Mesothelial cell of epicardium (in vitro differentiated cells): ENCODE results near the gene OR4A47. TPM values are rescaled to one million over a fixed set of nuclear protein-coding genes. Genes with fewer than 3 reads are reported as not detected.
"Not testable (repeated sequence)": the region's sequence is repeated elsewhere in the genome, so short reads cannot be mapped to it uniquely, and the experiment has no call there.

ENCODE experiments used
- DNase-seq, 2 experiments: peaks; one replicate each; pipeline ENCODE4 v3.0.0; 2021; ENCODE audit warnings: low spot score in 2 of 2; ENCODE audit not compliant: unreplicated experiment in 2 of 2
- H3K27ac Mint-ChIP-seq: 2 replicates; pipeline ENCODE4 v1.8.0; 2021; ENCODE audit warnings: mixed read lengths
- H3K27me3 Mint-ChIP-seq: 2 replicates; pipeline ENCODE4 v1.8.0; 2021; ENCODE audit warnings: low read depth, mixed read lengths
- H3K36me3 Mint-ChIP-seq: 2 replicates; pipeline ENCODE4 v1.8.0; 2021; ENCODE audit warnings: mixed read lengths
- H3K4me1 Mint-ChIP-seq: 2 replicates; pipeline ENCODE4 v1.8.0; 2021; ENCODE audit warnings: mixed read lengths
- H3K4me3 Mint-ChIP-seq: 2 replicates; pipeline ENCODE4 v1.8.0; 2021; ENCODE audit warnings: mild to moderate bottlenecking, moderate library complexity, mixed read lengths
- H3K9me3 Mint-ChIP-seq: 2 replicates; pipeline ENCODE4 v1.8.0; 2021; ENCODE audit warnings: mixed read lengths
- total RNA-seq: library from RNA; stranded (reverse); gene quantifications from 3 replicates; pipeline ENCODE4 v1.2.1, GENCODE V29; 2021
- TF ChIP-seq, protein P1 (sequence below): fragments of 200-600 bp; sonication (generic); IDR thresholded peaks from one replicate; pipeline ENCODE4 v1.5.0; 2021; ENCODE audit warnings: antibody characterized with exemption; ENCODE audit not compliant: unreplicated experiment

Gene OR4A47, protein sequence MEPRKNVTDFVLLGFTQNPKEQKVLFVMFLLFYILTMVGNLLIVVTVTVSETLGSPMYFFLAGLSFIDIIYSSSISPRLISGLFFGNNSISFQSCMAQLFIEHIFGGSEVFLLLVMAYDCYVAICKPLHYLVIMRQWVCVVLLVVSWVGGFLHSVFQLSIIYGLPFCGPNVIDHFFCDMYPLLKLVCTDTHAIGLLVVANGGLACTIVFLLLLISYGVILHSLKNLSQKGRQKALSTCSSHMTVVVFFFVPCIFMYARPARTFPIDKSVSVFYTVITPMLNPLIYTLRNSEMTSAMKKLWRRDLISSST
- not detected in 3 replicates for total RNA-seq

DNA sequence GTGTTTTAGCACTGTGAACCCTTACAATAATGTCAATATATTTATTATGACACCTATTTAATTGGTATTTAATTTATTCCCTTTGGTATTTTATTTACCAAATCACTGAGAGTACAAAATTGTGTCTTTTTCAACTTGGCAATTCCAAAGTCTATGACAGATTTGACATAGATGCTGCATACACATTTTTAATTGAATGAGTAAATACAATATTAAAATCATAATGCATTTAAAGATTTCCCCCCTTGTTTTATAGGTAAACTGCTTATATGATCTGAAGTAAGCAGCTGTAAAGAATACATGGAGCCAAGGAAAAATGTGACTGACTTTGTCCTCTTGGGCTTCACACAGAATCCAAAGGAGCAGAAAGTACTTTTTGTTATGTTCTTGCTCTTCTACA, at the start of gene OR4A47:
TSS of gene OR4A47 (plus strand) at position 301 of the 400 bp plus-strand sequence. CDS start at position 301, 0 bp downstream.
- not testable (repeated sequence) for H3K27me3 Mint-ChIP-seq, DNase-seq, H3K4me1 Mint-ChIP-seq, H3K27ac Mint-ChIP-seq, H3K36me3 Mint-ChIP-seq, H3K4me3 Mint-ChIP-seq
- peaks cover 78% of the 10 kb centered on the region for H3K9me3 Mint-ChIP-seq

DNA sequence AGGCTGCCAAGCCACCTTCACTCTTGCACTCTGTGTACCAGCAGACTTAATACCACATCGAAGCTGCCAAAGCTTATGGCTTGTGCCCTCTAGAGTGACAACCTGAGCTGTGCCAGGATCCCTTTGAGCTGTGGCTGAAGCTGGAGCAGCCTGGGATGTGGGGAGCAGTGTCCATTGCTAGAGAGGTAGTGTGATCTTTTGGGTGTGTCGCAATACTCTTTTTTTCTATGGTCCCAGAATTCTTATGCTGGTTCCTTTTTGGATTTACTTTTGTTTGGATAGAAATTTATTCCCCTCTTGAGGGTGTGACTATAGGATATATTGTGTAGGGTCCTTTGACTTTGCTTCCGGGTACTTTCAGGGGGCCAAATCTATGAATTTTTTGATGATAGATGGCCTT, 32.7 kb upstream of the OR4A47 start:
- not testable (repeated sequence) for H3K27me3 Mint-ChIP-seq, H3K27ac Mint-ChIP-seq, H3K4me3 Mint-ChIP-seq, H3K4me1 Mint-ChIP-seq, H3K36me3 Mint-ChIP-seq, DNase-seq
- H3K9me3 Mint-ChIP-seq: peaks cover 62% of the 10 kb centered on the region

DNA sequence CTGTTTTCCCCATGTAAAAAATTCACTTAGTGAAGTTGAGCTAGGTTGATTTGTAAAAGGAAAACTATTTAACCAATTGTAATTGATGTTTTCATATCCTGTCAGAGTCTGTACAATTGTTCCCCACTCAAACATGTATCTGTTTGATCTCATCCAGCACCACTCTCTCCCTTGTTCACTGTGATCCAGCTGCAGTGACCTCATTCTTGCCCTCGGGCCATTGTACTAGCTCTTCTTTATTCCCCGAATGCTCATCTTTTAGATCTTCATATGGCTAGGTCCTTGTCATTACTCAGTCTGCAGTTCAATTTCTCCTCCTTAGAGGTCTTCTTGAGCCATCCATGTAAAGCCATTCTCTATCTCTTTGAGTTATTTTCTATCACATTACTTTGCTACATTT, 14.6 kb upstream of the OR4A47 start:
- H3K4me3 Mint-ChIP-seq, H3K27me3 Mint-ChIP-seq, H3K4me1 Mint-ChIP-seq, H3K36me3 Mint-ChIP-seq, H3K27ac Mint-ChIP-seq, DNase-seq: not testable (repeated sequence)
- peaks cover 55% of the 10 kb centered on the region for H3K9me3 Mint-ChIP-seq

DNA sequence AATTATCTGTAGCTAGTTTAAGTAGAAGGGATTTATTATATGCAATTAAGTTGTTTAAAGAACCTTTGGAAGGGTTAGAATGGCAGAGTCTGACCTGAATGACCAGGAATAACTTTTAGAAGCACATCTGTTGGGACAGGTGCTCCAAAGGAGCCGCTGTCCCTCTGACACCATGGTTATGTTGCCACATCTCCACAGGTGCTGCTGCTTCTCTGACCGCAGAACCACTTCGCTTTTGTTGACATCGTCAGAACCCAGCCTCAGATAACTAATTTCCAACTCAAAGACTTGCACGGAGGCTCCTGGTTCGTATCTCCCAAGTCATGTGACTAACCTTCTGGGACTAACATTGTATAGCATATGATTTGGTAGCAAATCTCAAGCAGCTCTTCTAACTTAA, 13.9 kb upstream of the OR4A47 start:
- not testable (repeated sequence) for H3K36me3 Mint-ChIP-seq, H3K27ac Mint-ChIP-seq

DNA sequence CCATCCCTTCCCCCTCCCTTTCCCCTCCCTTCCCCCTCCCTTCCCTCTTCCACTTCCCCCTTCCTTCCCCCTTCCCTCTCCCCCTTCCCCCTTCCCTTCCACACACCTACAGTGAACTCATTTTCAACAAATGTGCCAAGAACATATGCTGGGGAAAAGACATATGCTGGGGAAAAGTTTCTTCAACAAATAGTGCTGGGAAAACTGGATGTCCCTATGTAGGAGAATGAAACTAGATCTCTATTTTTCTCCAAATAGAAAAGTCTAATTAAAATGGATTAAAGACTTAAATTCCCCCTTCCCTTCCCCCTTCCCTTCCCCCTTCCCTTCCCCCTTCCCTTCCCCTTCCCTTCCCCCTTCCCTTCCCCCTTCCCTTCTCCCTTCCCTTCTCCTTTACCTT, 17.6 kb downstream of the OR4A47 start:
- H3K36me3 Mint-ChIP-seq, H3K27ac Mint-ChIP-seq, H3K4me3 Mint-ChIP-seq, H3K27me3 Mint-ChIP-seq, H3K4me1 Mint-ChIP-seq, DNase-seq: not testable (repeated sequence)
- H3K9me3 Mint-ChIP-seq: peaks cover 62% of the 10 kb centered on the region

More for the DNA sequence above, 13.9 kb upstream of the OR4A47 start:
- H3K27me3 Mint-ChIP-seq, H3K4me1 Mint-ChIP-seq, DNase-seq, H3K4me3 Mint-ChIP-seq: not testable (repeated sequence)
- H3K9me3 Mint-ChIP-seq: peaks cover 53% of the 10 kb centered on the region

DNA sequence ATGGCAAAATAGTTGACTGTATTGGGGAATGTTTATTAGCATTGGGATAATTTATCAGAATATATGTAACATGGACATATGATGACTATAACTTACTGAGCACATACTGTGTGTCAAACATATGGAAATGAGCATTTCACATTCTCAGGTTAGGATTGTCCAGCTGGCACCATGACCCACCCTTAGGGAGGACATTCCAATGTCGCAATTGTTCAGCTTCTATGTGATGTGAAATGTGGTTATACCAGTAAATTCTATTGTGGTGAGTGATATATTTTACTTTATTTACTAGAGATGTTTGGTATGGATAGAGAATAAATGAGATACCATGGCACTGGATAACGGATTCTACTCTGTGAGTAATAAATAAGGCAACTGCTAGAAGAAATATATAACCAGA, 50.4 kb downstream of the OR4A47 start:
- H3K36me3 Mint-ChIP-seq: no peaks in the 10 kb centered on the region
- H3K4me1 Mint-ChIP-seq: no peaks in the 10 kb centered on the region
- no peak overlapping the region for H3K4me3 Mint-ChIP-seq
- H3K9me3 Mint-ChIP-seq: peaks cover 59% of the 10 kb centered on the region
- no peak overlapping the region for H3K27ac Mint-ChIP-seq
- no peak for DNase-seq
- no peaks in the 10 kb centered on the region for H3K27me3 Mint-ChIP-seq
- TF ChIP-seq, protein P1, sequence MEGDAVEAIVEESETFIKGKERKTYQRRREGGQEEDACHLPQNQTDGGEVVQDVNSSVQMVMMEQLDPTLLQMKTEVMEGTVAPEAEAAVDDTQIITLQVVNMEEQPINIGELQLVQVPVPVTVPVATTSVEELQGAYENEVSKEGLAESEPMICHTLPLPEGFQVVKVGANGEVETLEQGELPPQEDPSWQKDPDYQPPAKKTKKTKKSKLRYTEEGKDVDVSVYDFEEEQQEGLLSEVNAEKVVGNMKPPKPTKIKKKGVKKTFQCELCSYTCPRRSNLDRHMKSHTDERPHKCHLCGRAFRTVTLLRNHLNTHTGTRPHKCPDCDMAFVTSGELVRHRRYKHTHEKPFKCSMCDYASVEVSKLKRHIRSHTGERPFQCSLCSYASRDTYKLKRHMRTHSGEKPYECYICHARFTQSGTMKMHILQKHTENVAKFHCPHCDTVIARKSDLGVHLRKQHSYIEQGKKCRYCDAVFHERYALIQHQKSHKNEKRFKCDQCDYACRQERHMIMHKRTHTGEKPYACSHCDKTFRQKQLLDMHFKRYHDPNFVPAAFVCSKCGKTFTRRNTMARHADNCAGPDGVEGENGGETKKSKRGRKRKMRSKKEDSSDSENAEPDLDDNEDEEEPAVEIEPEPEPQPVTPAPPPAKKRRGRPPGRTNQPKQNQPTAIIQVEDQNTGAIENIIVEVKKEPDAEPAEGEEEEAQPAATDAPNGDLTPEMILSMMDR: no peak

Other genes with a start within 250 kb of the OR4A47 start
- gene OR4X2, start 243.7 kb upstream of the OR4A47 start, total RNA-seq: not detected in 3 replicates
- gene OR4X1, start 224.9 kb upstream of the OR4A47 start, total RNA-seq: not detected in 3 replicates
- gene OR4S1, start 182.6 kb upstream of the OR4A47 start, total RNA-seq: not detected in 3 replicates
- not detected in 3 replicates for gene OR4C3, start 163.9 kb upstream of the OR4A47 start, total RNA-seq
- gene OR4C5, start 122.3 kb upstream of the OR4A47 start, total RNA-seq: not detected in 3 replicates